ENCODE data around the gene OCIAD1. TPM values are rescaled to one million over a fixed set of nuclear protein-coding genes. Genes with fewer than 3 reads are reported as not detected.
A peak's percentile ranks its signal among the peaks of the same experiment; 100 is the strongest.

OCIAD1 gene
- total RNA-seq, 1 donor from 2014 or later: 104 TPM

- ATAC-seq (ENCODE audit: low read depth): no peak
- H3K27me3 Mint-ChIP-seq: no peaks in the 10 kb centered on the region
- H3K9me3 Mint-ChIP-seq: no peaks in the 10 kb centered on the region
- POLR2A ChIA-PET: no interaction called here
- H3K4me3 Mint-ChIP-seq: no peak overlapping the region
- no peak overlapping the region for H3K27ac Mint-ChIP-seq
- no peak for TF ChIP-seq CTCF (IDR thresholded peaks at IDR 0.05)
- H3K4me1 Mint-ChIP-seq: no peaks in the 10 kb centered on the region
- intact Hi-C loops (cut with micrococcal nuclease): no loop called here
- peaks cover 58% of the 10 kb centered on the region for H3K36me3 Mint-ChIP-seq (ENCODE audit: low read depth)
- no peak for DNase-seq
- CTCF ChIA-PET: no interaction called here
These were observed 22.9 kb downstream of the OCIAD1 start for GRCh38 chr4:48853604-48854394.

GRCh38 chr4:48854395-48854683 lies 23.5 kb downstream of the OCIAD1 start:
- Mint-ChIP-seq H3K27ac (peak overlapping the region; percentile 26), H3K9me3 (no peaks in the 10 kb centered on the region), H3K4me3 (no peak overlapping the region), H3K4me1 (no peaks in the 10 kb centered on the region), H3K36me3 (ENCODE audit: low read depth) (peaks cover 59% of the 10 kb centered on the region), H3K27me3 (no peaks in the 10 kb centered on the region)
- ATAC-seq (ENCODE audit: low read depth) (no peak), DNase-seq (no peak)
- ChIA-PET CTCF (no interaction called here), POLR2A (no interaction called here)
- intact Hi-C loops (cut with micrococcal nuclease): no loop called here
- TF ChIP-seq CTCF (IDR thresholded peaks at IDR 0.05): no peak

GRCh38 chr4:48854982-48855381 lies 24.1 kb downstream of the OCIAD1 start:
- ChIA-PET CTCF (no interaction called here), POLR2A (no interaction called here)
- ATAC-seq (ENCODE audit: low read depth) (no peak), DNase-seq (no peak)
- Mint-ChIP-seq H3K27me3 (no peaks in the 10 kb centered on the region), H3K4me3 (no peak overlapping the region), H3K4me1 (no peaks in the 10 kb centered on the region), H3K27ac (no peak overlapping the region), H3K9me3 (no peaks in the 10 kb centered on the region), H3K36me3 (ENCODE audit: low read depth) (peaks cover 62% of the 10 kb centered on the region)
- intact Hi-C loops (cut with micrococcal nuclease): no loop called here
- no peak for TF ChIP-seq CTCF (IDR thresholded peaks at IDR 0.05)

- ATAC-seq (ENCODE audit: low read depth): no peak
These were observed 27.2 kb downstream of the OCIAD1 start for GRCh38 chr4:48858130-48858529.

GRCh38 chr4:48862038-48862437 lies 31.1 kb downstream of the OCIAD1 start:
- intact Hi-C loops (cut with micrococcal nuclease): no loop called here
- Mint-ChIP-seq H3K36me3 (ENCODE audit: low read depth) (peaks cover 40% of the 10 kb centered on the region), H3K27me3 (no peaks in the 10 kb centered on the region), H3K27ac (no peak overlapping the region), H3K9me3 (peaks cover 7% of the 10 kb centered on the region), H3K4me3 (no peak overlapping the region), H3K4me1 (no peaks in the 10 kb centered on the region)
- CTCF ChIA-PET: no interaction called here
- DNase-seq: no peak
- no peak for ATAC-seq (ENCODE audit: low read depth)
- no peak for TF ChIP-seq CTCF (IDR thresholded peaks at IDR 0.05)
- POLR2A ChIA-PET: no interaction called here

More at GRCh38 chr4:48858130-48858529, 27.2 kb downstream of the OCIAD1 start:
- TF ChIP-seq CTCF (IDR thresholded peaks at IDR 0.05): no peak
- Mint-ChIP-seq H3K9me3 (no peaks in the 10 kb centered on the region), H3K4me3 (no peak overlapping the region), H3K27me3 (no peaks in the 10 kb centered on the region), H3K4me1 (no peaks in the 10 kb centered on the region), H3K36me3 (ENCODE audit: low read depth) (peaks cover 58% of the 10 kb centered on the region), H3K27ac (no peak overlapping the region)
- ChIA-PET CTCF (no interaction called here), POLR2A (no interaction called here)
- DNase-seq: no peak
- intact Hi-C loops (cut with micrococcal nuclease): no loop called here

Data from activated B cell treated with CpG ODN at 0.5 μM for 24 hours (primary cell).